DOHH2 (cell line): ENCODE data around the gene CTIF.

ENCODE experiments used
- H3F3A ChIP-seq: fragments of 200-600 bp; sonication (generic), shearing (Covaris generic); 2 replicates; pipeline ENCODE4 v1.6.0; 2016; ENCODE audit warnings: antibody characterized with exemption, mild to moderate bottlenecking; ENCODE audit not compliant: control insufficient read depth, insufficient read depth
- H3K27ac ChIP-seq: fragments of 200-600 bp; sonication (generic); 2 replicates; pipeline ENCODE4 v1.5.1; 2014; ENCODE audit warnings: low read depth, mild to moderate bottlenecking, low read length, moderate library complexity
- H3K27me3 ChIP-seq: fragments of 200-600 bp; sonication (generic); 2 replicates; pipeline ENCODE4 v1.6.1; 2014; ENCODE audit warnings: mild to moderate bottlenecking, low read length, mixed read lengths; ENCODE audit not compliant: control insufficient read depth
- H3K36me3 ChIP-seq: fragments of 200-600 bp; sonication (generic); 2 replicates; pipeline ENCODE4 v1.6.1; 2014; ENCODE audit warnings: mild to moderate bottlenecking, low read length, moderate library complexity, mixed read lengths; ENCODE audit not compliant: control insufficient read depth
- H3K4me1 ChIP-seq: fragments of 200-600 bp; sonication (generic); 2 replicates; pipeline ENCODE4 v1.6.1; 2014; ENCODE audit warnings: mild to moderate bottlenecking, low read length, mixed read lengths; ENCODE audit not compliant: control insufficient read depth
- H3K4me2 ChIP-seq: fragments of 200-600 bp; sonication (generic); 2 replicates; pipeline ENCODE4 v1.6.0; 2014; ENCODE audit warnings: mild to moderate bottlenecking, low read length, moderate library complexity
- H3K4me3 ChIP-seq: fragments of 200-600 bp; sonication (generic); 2 replicates; pipeline ENCODE4 v1.5.1; 2014; ENCODE audit warnings: mild to moderate bottlenecking, low read length, mixed read lengths
- H3K79me2 ChIP-seq: fragments of 200-600 bp; sonication (generic); 2 replicates; pipeline ENCODE4 v1.6.1; 2014; ENCODE audit warnings: mild to moderate bottlenecking, low read length, mixed read lengths; ENCODE audit not compliant: control insufficient read depth
- H3K9me2 ChIP-seq: fragments of 200-600 bp; sonication (generic); replicated peaks from 2 replicates; pipeline ENCODE4 v1.6.1; 2014; ENCODE audit warnings: mild to moderate bottlenecking, low read length, mixed read lengths; ENCODE audit not compliant: control insufficient read depth
- H3K9me3 ChIP-seq: fragments of 200-600 bp; sonication (generic); 2 replicates; pipeline ENCODE4 v1.6.1; 2014; ENCODE audit warnings: antibody characterized with exemption, low read length, mixed read lengths; ENCODE audit not compliant: control insufficient read depth, insufficient read depth
- H4K20me1 ChIP-seq: fragments of 200-600 bp; sonication (generic); 2 replicates; pipeline ENCODE4 v1.6.0; 2014; ENCODE audit warnings: low read depth, mild to moderate bottlenecking, antibody characterized with exemption, low read length, moderate library complexity; ENCODE audit not compliant: control insufficient read depth, insufficient read depth
- CTCF ChIP-seq: fragments of 200-600 bp; sonication (generic); IDR thresholded peaks from one replicate; pipeline ENCODE4 v1.5.1; 2014; ENCODE audit warnings: antibody characterized with exemption, mild to moderate bottlenecking, low read depth, low read length; ENCODE audit not compliant: poor library complexity, severe bottlenecking
- EZH2phosphoT487 ChIP-seq: fragments of 200-600 bp; sonication (generic); IDR thresholded peaks from 2 replicates; pipeline ENCODE4 v1.6.1; 2017; ENCODE audit warnings: borderline replicate concordance, mild to moderate bottlenecking, antibody characterized with exemption, low read length, moderate library complexity, mixed read lengths

Gene CTIF

GRCh38 chr18:48728204-48728833 is 189.5 kb downstream of the CTIF start:
- Histone ChIP-seq H3K36me3 (no peaks in the 10 kb centered on the region), H3F3A (no peaks in the 10 kb centered on the region), H3K79me2 (no peaks in the 10 kb centered on the region), H3K27ac (no peak overlapping the region), H3K27me3 (0 out of 2 replicates have a peak, but pooled peaks cover 3% of the 10 kb centered on the region), H4K20me1 (no peaks in the 10 kb centered on the region), H3K4me1 (no peaks in the 10 kb centered on the region), H3K4me3 (no peak overlapping the region), H3K4me2 (no peak overlapping the region), H3K9me2 (no peaks in the 10 kb centered on the region), H3K9me3 (no peaks in the 10 kb centered on the region)
- TF ChIP-seq EZH2phosphoT487 = no peak
- no peak for TF ChIP-seq CTCF

GRCh38 chr18:48729404-48729803 is 190.6 kb downstream of the CTIF start:
- 0 out of 2 replicates have a peak, but pooled peaks cover 3% of the 10 kb centered on the region for H3K27me3 ChIP-seq
- H3K36me3 ChIP-seq = no peaks in the 10 kb centered on the region
- no peaks in the 10 kb centered on the region for H3K4me1 ChIP-seq
- H3K4me3 ChIP-seq = no peak overlapping the region
- H4K20me1 ChIP-seq = no peaks in the 10 kb centered on the region
- no peak overlapping the region for H3K4me2 ChIP-seq
- H3K79me2 ChIP-seq = no peaks in the 10 kb centered on the region
- H3F3A ChIP-seq = no peaks in the 10 kb centered on the region
- H3K9me3 ChIP-seq = no peaks in the 10 kb centered on the region
- H3K9me2 ChIP-seq = no peaks in the 10 kb centered on the region
- TF ChIP-seq CTCF (no peak), EZH2phosphoT487 (no peak)
- H3K27ac ChIP-seq = no peak overlapping the region

- no peaks in the 10 kb centered on the region for H3F3A ChIP-seq
- no peak overlapping the region for H3K27ac ChIP-seq
- H3K36me3 ChIP-seq = no peaks in the 10 kb centered on the region
- TF ChIP-seq CTCF = no peak
- TF ChIP-seq EZH2phosphoT487 = no peak
- no peaks in the 10 kb centered on the region for H4K20me1 ChIP-seq
- no peaks in the 10 kb centered on the region for H3K4me1 ChIP-seq
- 0 out of 2 replicates have a peak, but pooled peaks cover 3% of the 10 kb centered on the region for H3K27me3 ChIP-seq
- no peaks in the 10 kb centered on the region for H3K9me3 ChIP-seq
- no peak overlapping the region for H3K4me3 ChIP-seq
- no peaks in the 10 kb centered on the region for H3K79me2 ChIP-seq
- H3K9me2 ChIP-seq = no peaks in the 10 kb centered on the region
- no peak overlapping the region for H3K4me2 ChIP-seq
Observed at GRCh38 chr18:48730010-48730409, 191.2 kb downstream of the CTIF start.
